ENCODE data around the gene NUP43. TPM values are rescaled to one million over a fixed set of nuclear protein-coding genes. Genes with fewer than 3 reads are reported as not detected.

NUP43 gene
- total RNA-seq, 1 donor from 2014 or later: 27.6 TPM

GRCh38 chr6:149779644-149779963 lies 33.3 kb upstream of the NUP43 start:
- no peak for TF ChIP-seq CTCF (IDR thresholded peaks at IDR 0.05; ENCODE audit: partially characterized antibody, unreplicated experiment)
- Mint-ChIP-seq H3K36me3 (ENCODE audit: unreplicated experiment) (no peaks in the 10 kb centered on the region), H3K27me3 (ENCODE audit: unreplicated experiment) (peaks cover 2% of the 10 kb centered on the region), H3K4me3 (ENCODE audit: unreplicated experiment) (no peak overlapping the region), H3K4me1 (ENCODE audit: low read depth, unreplicated experiment) (no peaks in the 10 kb centered on the region), H3K9me3 (ENCODE audit: unreplicated experiment) (no peaks in the 10 kb centered on the region), H3K27ac (ENCODE audit: unreplicated experiment) (no peak overlapping the region)
- DNase-seq: no peak

GRCh38 chr6:149777624-149778023 lies 31.3 kb upstream of the NUP43 start:
- no peaks in the 10 kb centered on the region for H3K36me3 Mint-ChIP-seq (ENCODE audit: unreplicated experiment)
- TF ChIP-seq CTCF (IDR thresholded peaks at IDR 0.05; ENCODE audit: partially characterized antibody, unreplicated experiment): no peak
- no peaks in the 10 kb centered on the region for H3K4me1 Mint-ChIP-seq (ENCODE audit: low read depth, unreplicated experiment)
- no peaks in the 10 kb centered on the region for H3K9me3 Mint-ChIP-seq (ENCODE audit: unreplicated experiment)
- no peak overlapping the region for H3K27ac Mint-ChIP-seq (ENCODE audit: unreplicated experiment)
- H3K4me3 Mint-ChIP-seq (ENCODE audit: unreplicated experiment): no peak overlapping the region
- no peak for DNase-seq
- H3K27me3 Mint-ChIP-seq (ENCODE audit: unreplicated experiment): peaks cover 2% of the 10 kb centered on the region

GRCh38 chr6:149771925-149772324 lies 25.6 kb upstream of the NUP43 start:
- TF ChIP-seq CTCF (IDR thresholded peaks at IDR 0.05; ENCODE audit: partially characterized antibody, unreplicated experiment): no peak
- H3K4me3 Mint-ChIP-seq (ENCODE audit: unreplicated experiment): no peak overlapping the region
- no peak overlapping the region for H3K27ac Mint-ChIP-seq (ENCODE audit: unreplicated experiment)
- H3K9me3 Mint-ChIP-seq (ENCODE audit: unreplicated experiment): peaks cover 2% of the 10 kb centered on the region
- no peak for DNase-seq
- peaks cover 2% of the 10 kb centered on the region for H3K4me1 Mint-ChIP-seq (ENCODE audit: low read depth, unreplicated experiment)
- peaks cover 3% of the 10 kb centered on the region for H3K27me3 Mint-ChIP-seq (ENCODE audit: unreplicated experiment)
- no peaks in the 10 kb centered on the region for H3K36me3 Mint-ChIP-seq (ENCODE audit: unreplicated experiment)

- H3K4me1 Mint-ChIP-seq (ENCODE audit: low read depth, unreplicated experiment): peaks cover 2% of the 10 kb centered on the region
- H3K9me3 Mint-ChIP-seq (ENCODE audit: unreplicated experiment): peaks cover 4% of the 10 kb centered on the region
- no peak overlapping the region for H3K4me3 Mint-ChIP-seq (ENCODE audit: unreplicated experiment)
- H3K27ac Mint-ChIP-seq (ENCODE audit: unreplicated experiment): no peak overlapping the region
- no peak for DNase-seq
- no peak for TF ChIP-seq CTCF (IDR thresholded peaks at IDR 0.05; ENCODE audit: partially characterized antibody, unreplicated experiment)
- H3K27me3 Mint-ChIP-seq (ENCODE audit: unreplicated experiment): peaks cover 3% of the 10 kb centered on the region
- H3K36me3 Mint-ChIP-seq (ENCODE audit: unreplicated experiment): peaks cover 7% of the 10 kb centered on the region
Measured at GRCh38 chr6:149771185-149771584, 24.9 kb upstream of the NUP43 start.

GRCh38 chr6:149769676-149770075 lies 23.3 kb upstream of the NUP43 start:
- H3K4me1 Mint-ChIP-seq (ENCODE audit: low read depth, unreplicated experiment): peaks cover 2% of the 10 kb centered on the region
- no peak for TF ChIP-seq CTCF (IDR thresholded peaks at IDR 0.05; ENCODE audit: partially characterized antibody, unreplicated experiment)
- H3K36me3 Mint-ChIP-seq (ENCODE audit: unreplicated experiment): peaks cover 12% of the 10 kb centered on the region
- no peak for DNase-seq
- peaks cover 4% of the 10 kb centered on the region for H3K9me3 Mint-ChIP-seq (ENCODE audit: unreplicated experiment)
- H3K27me3 Mint-ChIP-seq (ENCODE audit: unreplicated experiment): peaks cover 3% of the 10 kb centered on the region
- no peak overlapping the region for H3K27ac Mint-ChIP-seq (ENCODE audit: unreplicated experiment)
- H3K4me3 Mint-ChIP-seq (ENCODE audit: unreplicated experiment): no peak overlapping the region

Measured in glutamatergic neuron (in vitro differentiated cells).